Measurements from ENCODE around the gene TMEM179. TPM values are rescaled to one million over a fixed set of nuclear protein-coding genes. Genes with fewer than 3 reads are reported as not detected.

TMEM179 gene
- total RNA-seq, 4 donors from 2014 or later: 2.3 TPM; not detected in 3

DNA sequence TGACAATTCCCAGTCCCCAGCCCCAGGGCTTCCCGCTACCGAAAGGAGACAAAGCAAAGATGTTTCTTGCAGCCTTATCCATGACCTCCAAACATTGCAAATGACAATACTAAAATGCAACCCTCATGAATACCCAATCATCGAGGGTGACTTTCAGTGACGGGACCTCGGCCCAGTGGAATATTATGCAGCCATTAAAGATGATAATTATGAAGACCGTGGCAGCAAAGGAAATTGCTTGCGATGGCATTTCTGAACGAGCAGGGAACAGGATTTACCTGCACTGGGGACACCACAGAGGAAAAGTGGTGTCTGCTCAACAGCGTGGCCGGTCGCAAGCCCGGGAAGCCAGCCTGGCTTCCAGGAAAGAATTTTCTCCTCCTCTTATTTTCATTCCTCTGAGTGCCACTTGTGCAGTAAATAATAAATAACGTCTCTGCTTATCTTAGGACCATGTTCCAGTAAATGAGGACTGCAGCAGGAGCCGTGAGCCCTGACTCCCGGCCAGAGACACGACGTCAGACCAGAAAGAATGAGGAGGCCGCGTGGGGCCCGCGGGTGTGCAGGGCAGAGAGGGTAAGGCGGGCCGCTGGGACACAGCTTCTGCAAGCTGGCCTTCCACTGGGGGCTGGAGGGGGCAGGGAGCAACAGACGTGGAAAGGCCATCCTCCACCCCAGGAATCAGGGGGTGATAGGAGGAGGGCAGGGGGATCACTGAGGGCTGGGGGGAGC lies 18.4 kb downstream of the TMEM179 start:
- H3K9me3 ChIP-seq: no peaks in the 10 kb centered on the region
- TF ChIP-seq, protein P1, sequence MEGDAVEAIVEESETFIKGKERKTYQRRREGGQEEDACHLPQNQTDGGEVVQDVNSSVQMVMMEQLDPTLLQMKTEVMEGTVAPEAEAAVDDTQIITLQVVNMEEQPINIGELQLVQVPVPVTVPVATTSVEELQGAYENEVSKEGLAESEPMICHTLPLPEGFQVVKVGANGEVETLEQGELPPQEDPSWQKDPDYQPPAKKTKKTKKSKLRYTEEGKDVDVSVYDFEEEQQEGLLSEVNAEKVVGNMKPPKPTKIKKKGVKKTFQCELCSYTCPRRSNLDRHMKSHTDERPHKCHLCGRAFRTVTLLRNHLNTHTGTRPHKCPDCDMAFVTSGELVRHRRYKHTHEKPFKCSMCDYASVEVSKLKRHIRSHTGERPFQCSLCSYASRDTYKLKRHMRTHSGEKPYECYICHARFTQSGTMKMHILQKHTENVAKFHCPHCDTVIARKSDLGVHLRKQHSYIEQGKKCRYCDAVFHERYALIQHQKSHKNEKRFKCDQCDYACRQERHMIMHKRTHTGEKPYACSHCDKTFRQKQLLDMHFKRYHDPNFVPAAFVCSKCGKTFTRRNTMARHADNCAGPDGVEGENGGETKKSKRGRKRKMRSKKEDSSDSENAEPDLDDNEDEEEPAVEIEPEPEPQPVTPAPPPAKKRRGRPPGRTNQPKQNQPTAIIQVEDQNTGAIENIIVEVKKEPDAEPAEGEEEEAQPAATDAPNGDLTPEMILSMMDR (IDR thresholded peaks at IDR 0.05): no peak
- no peaks in the 10 kb centered on the region for H3K4me1 ChIP-seq
- no peak overlapping the region for H3K4me3 ChIP-seq
- no peak for DNase-seq
- no peaks in the 10 kb centered on the region for H3K27me3 ChIP-seq
- H3K36me3 ChIP-seq: no peaks in the 10 kb centered on the region
- intact Hi-C loops (cut with DNase I; ENCODE audit: low total_unique reads): no loop called here
- no peak overlapping the region for H3K27ac ChIP-seq

GRCh38 chr14:104584557-104584956 lies 20.0 kb downstream of the TMEM179 start:
- DNase-seq: no peak
- intact Hi-C loops (cut with DNase I; ENCODE audit: low total_unique reads): no loop called here
- Histone ChIP-seq H3K4me3 (no peak overlapping the region), H3K9me3 (no peaks in the 10 kb centered on the region), H3K27me3 (no peaks in the 10 kb centered on the region), H3K27ac (no peak overlapping the region), H3K36me3 (no peaks in the 10 kb centered on the region), H3K4me1 (no peaks in the 10 kb centered on the region)
- TF ChIP-seq, protein P1 (IDR thresholded peaks at IDR 0.05): no peak
- TF ChIP-seq POLR2A (IDR thresholded peaks at IDR 0.05): no peak

- TF ChIP-seq POLR2A (IDR thresholded peaks at IDR 0.05): no peak
- TF ChIP-seq, protein P1 (IDR thresholded peaks at IDR 0.05): no peak
- H3K9me3 ChIP-seq: no peaks in the 10 kb centered on the region
- intact Hi-C loops (cut with DNase I; ENCODE audit: low total_unique reads): no loop called here
- H3K4me3 ChIP-seq: no peak overlapping the region
- H3K27me3 ChIP-seq: no peaks in the 10 kb centered on the region
- DNase-seq: no peak
- H3K4me1 ChIP-seq: no peaks in the 10 kb centered on the region
- no peaks in the 10 kb centered on the region for H3K36me3 ChIP-seq
- H3K27ac ChIP-seq: no peak overlapping the region
Measured at GRCh38 chr14:104583424-104584306, 20.9 kb downstream of the TMEM179 start.

DNA sequence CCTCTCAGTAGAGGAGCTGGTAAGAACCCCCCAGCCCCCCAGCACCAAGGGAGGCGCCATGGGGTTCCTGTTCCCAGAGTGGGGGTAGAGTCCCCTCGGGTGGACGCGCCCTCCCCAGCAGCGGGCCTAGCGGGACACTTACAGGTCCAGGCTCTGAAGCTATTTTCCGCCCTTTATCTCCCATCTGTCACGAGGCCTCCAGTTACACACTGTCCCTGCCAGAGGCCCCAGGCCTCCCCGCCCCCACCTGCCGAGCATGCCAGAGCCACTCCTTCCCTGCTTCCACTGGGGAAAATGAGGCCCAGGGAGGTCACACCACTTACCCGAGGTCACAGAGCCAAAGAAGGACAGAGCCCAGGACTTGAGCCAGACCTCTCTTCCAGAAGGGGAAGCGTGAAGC lies 21.9 kb downstream of the TMEM179 start:
- H3K4me1 ChIP-seq: no peaks in the 10 kb centered on the region
- no peak overlapping the region for H3K4me3 ChIP-seq
- no peaks in the 10 kb centered on the region for H3K9me3 ChIP-seq
- TF ChIP-seq POLR2A (IDR thresholded peaks at IDR 0.05): no peak
- TF ChIP-seq, protein P1 (IDR thresholded peaks at IDR 0.05): no peak
- intact Hi-C loops (cut with DNase I; ENCODE audit: low total_unique reads): no loop called here
- no peaks in the 10 kb centered on the region for H3K27me3 ChIP-seq
- peak; percentile 24 to 31 for DNase-seq
- H3K27ac ChIP-seq: no peak overlapping the region
- H3K36me3 ChIP-seq: no peaks in the 10 kb centered on the region

- intact Hi-C loops (cut with DNase I; ENCODE audit: low total_unique reads): no loop called here
- Histone ChIP-seq H3K9me3 (no peaks in the 10 kb centered on the region), H3K4me3 (no peak overlapping the region), H3K27ac (no peak overlapping the region), H3K4me1 (no peaks in the 10 kb centered on the region), H3K36me3 (no peaks in the 10 kb centered on the region), H3K27me3 (no peaks in the 10 kb centered on the region)
- DNase-seq: peak in 1 of 2 donors; percentile 21
- TF ChIP-seq, protein P1 (IDR thresholded peaks at IDR 0.05): no peak
- TF ChIP-seq POLR2A (IDR thresholded peaks at IDR 0.05): no peak
Measured at GRCh38 chr14:104582005-104582404, 22.6 kb downstream of the TMEM179 start.

All from uterus (tissue), 4 donors.